Endothelial cell of umbilical vein (primary cell): Measurements from ENCODE around the gene ARHGEF37. TPM values are rescaled to one million over a fixed set of nuclear protein-coding genes. Genes with fewer than 3 reads are reported as not detected.

Source experiments
- BruUV-seq: library from RNA; stranded (reverse); fragments of 400-500 nt; replicated peaks from 2 replicates; lab custom pipeline; 2021; lab: Mats Ljungman, UMichigan
- CTCF ChIA-PET: fragments of 300-600, 350-600 bp; sonication (Branson Sonifier 250); formaldehyde crosslinking; loops from one replicate; lab custom pipeline; 2021; ENCODE audit warnings: antibody characterized with exemption, inconsistent platforms; lab: Charles Lee
- POLR2A ChIA-PET: fragments of 300-600, 350-600 bp; sonication (Branson Sonifier 250); formaldehyde crosslinking; loops from one replicate; lab custom pipeline; 2021; ENCODE audit warnings: antibody characterized with exemption, inconsistent platforms; lab: Charles Lee
- DNase-seq: peaks from one replicate; pipeline ENCODE4 v3.0.0-alpha.2; 2011; ENCODE audit warnings: low read depth, low spot score
- FAIRE-seq: peaks from 2 replicates; lab custom pipeline; 2011; peaks lifted over from hg19 to GRCh38; lab: Jason Lieb, UNC
- H2AFZ ChIP-seq: 2 replicates; pipeline ENCODE4 v1.6.0; 2012; ENCODE audit warnings: low read depth, low read length, control low read depth, inconsistent platforms
- H3K27ac ChIP-seq: 2 replicates; pipeline ENCODE4 v1.5.1; 2011; ENCODE audit warnings: low read depth, mild to moderate bottlenecking, control low read depth, low read length, moderate library complexity; ENCODE audit not compliant: insufficient read depth
- H3K27me3 ChIP-seq, 2 experiments: 2 replicates each; pipeline versions ENCODE4 v1.6.0 to v1.6.1; 2011; ENCODE audit warnings: low read length in 2 of 2, mixed read lengths in 1 of 2; ENCODE audit not compliant: control insufficient read depth in 2 of 2, insufficient read depth in 2 of 2
- H3K36me3 ChIP-seq, 2 experiments: 2 replicates in 1 of 2; 3 replicates in 1 of 2; pipeline ENCODE4 v1.5.1; 2011; ENCODE audit warnings: low read length in 2 of 2, mild to moderate bottlenecking in 1 of 2, moderate library complexity in 1 of 2; ENCODE audit not compliant: control insufficient read depth in 2 of 2, insufficient read depth in 2 of 2; ENCODE audit errors: extremely low read depth in 1 of 2
- H3K4me1 ChIP-seq: 3 replicates; pipeline ENCODE4 v1.5.1; 2011; ENCODE audit warnings: mild to moderate bottlenecking, low read length; ENCODE audit not compliant: control insufficient read depth, insufficient read depth; ENCODE audit errors: extremely low read depth
- H3K4me2 ChIP-seq: 2 replicates; pipeline ENCODE4 v1.6.1; 2011; ENCODE audit warnings: low read length, control low read depth, mixed read lengths; ENCODE audit not compliant: insufficient read depth
- H3K4me3 ChIP-seq, 3 experiments: fragments of 200-600 bp in 1 of 3; sonication (generic), shearing (Covaris generic) in 1 of 3; replicated peaks in 1 of 3; 2 replicates each; pipeline ENCODE4 v1.5.1; 2011 to 2016; ENCODE audit warnings: control low read depth in 3 of 3, low read length in 3 of 3, mild to moderate bottlenecking in 2 of 3, inconsistent platforms in 1 of 3, low read depth in 1 of 3, moderate library complexity in 1 of 3; ENCODE audit not compliant: insufficient read depth in 1 of 3
- H3K79me2 ChIP-seq: 2 replicates; pipeline ENCODE4 v1.6.0; 2012; ENCODE audit warnings: low read length, inconsistent platforms; ENCODE audit not compliant: control insufficient read depth, insufficient read depth
- H3K9ac ChIP-seq: replicated peaks from 2 replicates; pipeline ENCODE3; 2011; ENCODE audit warnings: low read length, control low read depth; ENCODE audit not compliant: insufficient read depth; ENCODE audit errors: extremely low read depth
- H3K9me1 ChIP-seq: replicated peaks from 3 replicates; pipeline ENCODE4 v1.6.0; 2011; ENCODE audit warnings: mild to moderate bottlenecking, low read length; ENCODE audit not compliant: control insufficient read depth, insufficient read depth; ENCODE audit errors: extremely low read depth
- H3K9me3 ChIP-seq: replicated peaks from 2 replicates; pipeline ENCODE4 v1.5.1; 2012; ENCODE audit warnings: low read length, inconsistent platforms; ENCODE audit not compliant: control insufficient read depth, insufficient read depth
- H4K20me1 ChIP-seq: replicated peaks from 2 replicates; pipeline ENCODE3; 2011; ENCODE audit warnings: mild to moderate bottlenecking, low read length; ENCODE audit not compliant: control insufficient read depth, insufficient read depth; ENCODE audit errors: extremely low read depth
- EZH2 ChIP-seq: IDR thresholded peaks from 2 replicates; pipeline ENCODE4 v1.6.1; 2012; ENCODE audit warnings: borderline replicate concordance, low read depth, mild to moderate bottlenecking, moderate library complexity, low read length, inconsistent platforms; ENCODE audit not compliant: severe bottlenecking
- FOS ChIP-seq: IDR thresholded peaks from 2 replicates; pipeline ENCODE4 v1.6.1; 2011; ENCODE audit warnings: mild to moderate bottlenecking, low read length, moderate library complexity, borderline replicate concordance; ENCODE audit not compliant: insufficient read depth
- GATA2 ChIP-seq: IDR thresholded peaks from 2 replicates; pipeline ENCODE4 v1.7.0; 2011; ENCODE audit warnings: low read depth, mild to moderate bottlenecking, moderate library complexity, mixed read lengths, low read length; ENCODE audit not compliant: insufficient read length, insufficient read depth
- JUN ChIP-seq: IDR thresholded peaks from 2 replicates; pipeline ENCODE4 v1.6.1; 2011; ENCODE audit warnings: borderline replicate concordance, low read depth; ENCODE audit not compliant: insufficient read length, insufficient read depth
- MYC ChIP-seq: IDR thresholded peaks from one replicate; pipeline ENCODE4 v1.6.1; 2011; ENCODE audit warnings: mild to moderate bottlenecking, low read depth, low read length
- POLR2A ChIP-seq: IDR thresholded peaks from 2 replicates; pipeline ENCODE4 v1.6.1; 2012; ENCODE audit warnings: low read depth, mild to moderate bottlenecking, control low read depth, low read length
- POLR2AphosphoS5 ChIP-seq: IDR thresholded peaks from 2 replicates; pipeline ENCODE4 v1.6.1; 2012; ENCODE audit warnings: low read depth, mild to moderate bottlenecking, control low read depth, low read length, moderate library complexity; ENCODE audit not compliant: insufficient read depth
- dilution Hi-C: fragments of 300-500 bp; cut with MboI; formaldehyde crosslinking; loops from one replicate; pipeline ENCODE4 v1.15.0; 2019; ENCODE audit warnings: low sequenced_read_pairs; ENCODE audit not compliant: extremely low pct_ligation_motif_present
- intact Hi-C: fragments of 100-400 bp; cut with micrococcal nuclease; formaldehyde crosslinking; loops from one replicate; pipeline ENCODE4 v1.10.0; 2022
- polyA plus RNA-seq, 4 experiments: library from polyadenylated mRNA; depleted of rRNA in 3 of 4; stranded (reverse) in 3 of 4; unstranded in 1 of 4; fragments of >200 nt; gene quantifications; 2 replicates each; pipeline versions ENCODE4 v1.2.1 to v1.2.3, GENCODE V29; 2011 to 2012; ENCODE audit warnings: missing spikeins in 1 of 4
- total RNA-seq: library from RNA; stranded (reverse); gene quantifications from 2 replicates; pipeline ENCODE4 v1.2.3, GENCODE V29; 2021
- TF ChIP-seq, protein P1 (sequence below): IDR thresholded peaks from 2 replicates; pipeline ENCODE4 v1.6.1; 2011; ENCODE audit not compliant: insufficient read depth, insufficient read length
- TF ChIP-seq, protein P2 (sequence below), 2 donors: IDR thresholded peaks; 1 replicate in 1 of 2; 2 replicates in 1 of 2; pipeline ENCODE4 v1.5.1; 2011; ENCODE audit warnings: low read length in 2 of 2, mild to moderate bottlenecking in 2 of 2, moderate library complexity in 2 of 2, control low read depth in 1 of 2, inconsistent platforms in 1 of 2, low read depth in 1 of 2; ENCODE audit not compliant: insufficient read depth in 1 of 2; ENCODE audit errors: extremely low read depth in 1 of 2

Gene ARHGEF37
- total and polyA plus RNA-seq, 2 donors (not counting 3 experiments of a cell fraction or from before 2014, with no cell fraction given) = 4.9 to 7.0 TPM

DNA sequence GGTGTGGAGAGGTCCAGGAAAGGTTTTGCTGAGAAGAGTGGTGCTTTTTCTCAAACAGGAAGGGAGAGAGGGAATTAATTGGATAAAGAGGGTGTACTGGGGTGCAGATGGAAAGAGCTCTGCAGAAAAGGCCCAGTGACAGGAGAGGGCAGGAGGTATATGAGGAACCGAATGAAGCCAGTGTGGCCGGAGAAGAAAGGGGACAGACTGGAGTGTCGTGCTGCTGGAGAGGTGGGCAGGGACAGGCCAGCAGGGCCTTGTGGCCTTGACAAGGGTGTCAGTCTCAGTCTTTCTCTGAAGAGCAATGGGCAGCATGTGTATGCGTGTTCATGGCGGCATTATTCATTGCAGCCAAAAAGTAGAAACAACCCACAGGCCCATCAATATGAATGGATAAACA, 48.1 kb downstream of the ARHGEF37 start:
- no peak overlapping the region for H3K4me2 ChIP-seq
- no peak for DNase-seq
- dilution Hi-C loops = no loop called here
- FAIRE-seq = no peak
- H3K9me3 ChIP-seq = no peaks in the 10 kb centered on the region
- H3K9ac ChIP-seq = no peak overlapping the region
- H3K79me2 ChIP-seq = no peaks in the 10 kb centered on the region
- no peak overlapping the region for H2AFZ ChIP-seq
- no peaks in the 10 kb centered on the region for H3K9me1 ChIP-seq
- H3K27ac ChIP-seq = no peak overlapping the region
- H4K20me1 ChIP-seq = no peaks in the 10 kb centered on the region
- H3K4me1 ChIP-seq = peaks cover 19% of the 10 kb centered on the region
- H3K4me3 ChIP-seq = no peak overlapping the region
- no peaks in the 10 kb centered on the region for H3K36me3 ChIP-seq
- H3K27me3 ChIP-seq = no peaks in the 10 kb centered on the region
- BruUV-seq = no TSS peak
- ChIA-PET POLR2A (no interaction called here), CTCF (no interaction called here)
- intact Hi-C loops = no loop called here
- TF ChIP-seq POLR2A = no peak
- TF ChIP-seq, protein P1, sequence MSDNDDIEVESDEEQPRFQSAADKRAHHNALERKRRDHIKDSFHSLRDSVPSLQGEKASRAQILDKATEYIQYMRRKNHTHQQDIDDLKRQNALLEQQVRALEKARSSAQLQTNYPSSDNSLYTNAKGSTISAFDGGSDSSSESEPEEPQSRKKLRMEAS = no peak
- TF ChIP-seq, protein P2, sequence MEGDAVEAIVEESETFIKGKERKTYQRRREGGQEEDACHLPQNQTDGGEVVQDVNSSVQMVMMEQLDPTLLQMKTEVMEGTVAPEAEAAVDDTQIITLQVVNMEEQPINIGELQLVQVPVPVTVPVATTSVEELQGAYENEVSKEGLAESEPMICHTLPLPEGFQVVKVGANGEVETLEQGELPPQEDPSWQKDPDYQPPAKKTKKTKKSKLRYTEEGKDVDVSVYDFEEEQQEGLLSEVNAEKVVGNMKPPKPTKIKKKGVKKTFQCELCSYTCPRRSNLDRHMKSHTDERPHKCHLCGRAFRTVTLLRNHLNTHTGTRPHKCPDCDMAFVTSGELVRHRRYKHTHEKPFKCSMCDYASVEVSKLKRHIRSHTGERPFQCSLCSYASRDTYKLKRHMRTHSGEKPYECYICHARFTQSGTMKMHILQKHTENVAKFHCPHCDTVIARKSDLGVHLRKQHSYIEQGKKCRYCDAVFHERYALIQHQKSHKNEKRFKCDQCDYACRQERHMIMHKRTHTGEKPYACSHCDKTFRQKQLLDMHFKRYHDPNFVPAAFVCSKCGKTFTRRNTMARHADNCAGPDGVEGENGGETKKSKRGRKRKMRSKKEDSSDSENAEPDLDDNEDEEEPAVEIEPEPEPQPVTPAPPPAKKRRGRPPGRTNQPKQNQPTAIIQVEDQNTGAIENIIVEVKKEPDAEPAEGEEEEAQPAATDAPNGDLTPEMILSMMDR (IDR thresholded peaks at IDR 0.05; ENCODE audit: extremely low read depth in 1 of 2, insufficient read depth in 1 of 2, low read depth in 1 of 2, low read length in 2 of 2) = no peak
- no peak for TF ChIP-seq FOS
- TF ChIP-seq EZH2 = no peak
- no peak for TF ChIP-seq MYC
- TF ChIP-seq GATA2 = no peak
- no peak for TF ChIP-seq JUN
- TF ChIP-seq POLR2AphosphoS5 = no peak
